ENCODE results near the gene GRID1. TPM values are rescaled to one million over a fixed set of nuclear protein-coding genes. Genes with fewer than 3 reads are reported as not detected.

GRID1 gene
- total RNA-seq, 1 experiment from 2014 or later: 0.37 TPM

DNA sequence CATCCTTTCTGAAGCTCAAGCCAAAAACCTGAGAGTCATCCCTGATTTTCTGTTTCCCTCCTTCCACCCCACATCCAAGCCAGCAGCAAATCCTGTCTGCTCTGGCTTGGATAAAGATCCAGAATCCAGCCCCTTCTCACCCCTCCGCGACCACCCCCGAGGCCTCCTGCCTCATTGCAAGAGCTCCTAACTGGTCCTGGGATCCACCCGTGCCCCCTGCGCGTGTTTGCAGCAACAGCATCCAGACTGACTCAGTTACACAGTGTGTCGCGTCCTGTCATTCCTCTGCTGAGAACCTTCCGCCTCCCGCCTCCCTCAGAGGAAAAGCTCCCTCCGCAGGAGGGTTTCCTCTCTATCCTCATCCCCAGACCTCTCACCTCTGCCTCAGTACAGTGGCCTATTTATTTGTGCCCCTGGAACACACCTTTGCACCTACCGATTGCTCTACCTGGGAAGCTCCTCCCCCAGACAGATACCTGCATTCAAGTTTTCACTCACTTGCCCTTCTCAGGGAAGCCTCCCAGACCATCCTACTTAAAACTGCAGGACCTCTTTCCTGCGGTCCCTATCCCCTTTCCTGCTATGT is 21.6 kb upstream of the GRID1 start (continued):
- TF ChIP-seq, protein P1, sequence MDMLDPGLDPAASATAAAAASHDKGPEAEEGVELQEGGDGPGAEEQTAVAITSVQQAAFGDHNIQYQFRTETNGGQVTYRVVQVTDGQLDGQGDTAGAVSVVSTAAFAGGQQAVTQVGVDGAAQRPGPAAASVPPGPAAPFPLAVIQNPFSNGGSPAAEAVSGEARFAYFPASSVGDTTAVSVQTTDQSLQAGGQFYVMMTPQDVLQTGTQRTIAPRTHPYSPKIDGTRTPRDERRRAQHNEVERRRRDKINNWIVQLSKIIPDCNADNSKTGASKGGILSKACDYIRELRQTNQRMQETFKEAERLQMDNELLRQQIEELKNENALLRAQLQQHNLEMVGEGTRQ (CRISPR knock-in tag; IDR thresholded peaks at IDR 0.05): no peak
- TF ChIP-seq, protein P2, sequence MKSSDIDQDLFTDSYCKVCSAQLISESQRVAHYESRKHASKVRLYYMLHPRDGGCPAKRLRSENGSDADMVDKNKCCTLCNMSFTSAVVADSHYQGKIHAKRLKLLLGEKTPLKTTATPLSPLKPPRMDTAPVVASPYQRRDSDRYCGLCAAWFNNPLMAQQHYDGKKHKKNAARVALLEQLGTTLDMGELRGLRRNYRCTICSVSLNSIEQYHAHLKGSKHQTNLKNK (CRISPR knock-in tag; IDR thresholded peaks at IDR 0.05): no peak
- TF ChIP-seq SP1 (CRISPR knock-in tag; conservative IDR thresholded peaks at IDR 0.05) (no peak), NFYB (CRISPR knock-in tag; conservative IDR thresholded peaks at IDR 0.05; ENCODE audit: low read depth) (no peak)
- TF ChIP-seq, protein P3, sequence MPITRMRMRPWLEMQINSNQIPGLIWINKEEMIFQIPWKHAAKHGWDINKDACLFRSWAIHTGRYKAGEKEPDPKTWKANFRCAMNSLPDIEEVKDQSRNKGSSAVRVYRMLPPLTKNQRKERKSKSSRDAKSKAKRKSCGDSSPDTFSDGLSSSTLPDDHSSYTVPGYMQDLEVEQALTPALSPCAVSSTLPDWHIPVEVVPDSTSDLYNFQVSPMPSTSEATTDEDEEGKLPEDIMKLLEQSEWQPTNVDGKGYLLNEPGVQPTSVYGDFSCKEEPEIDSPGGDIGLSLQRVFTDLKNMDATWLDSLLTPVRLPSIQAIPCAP (CRISPR knock-in tag; IDR thresholded peaks at IDR 0.05): no peak

DNA sequence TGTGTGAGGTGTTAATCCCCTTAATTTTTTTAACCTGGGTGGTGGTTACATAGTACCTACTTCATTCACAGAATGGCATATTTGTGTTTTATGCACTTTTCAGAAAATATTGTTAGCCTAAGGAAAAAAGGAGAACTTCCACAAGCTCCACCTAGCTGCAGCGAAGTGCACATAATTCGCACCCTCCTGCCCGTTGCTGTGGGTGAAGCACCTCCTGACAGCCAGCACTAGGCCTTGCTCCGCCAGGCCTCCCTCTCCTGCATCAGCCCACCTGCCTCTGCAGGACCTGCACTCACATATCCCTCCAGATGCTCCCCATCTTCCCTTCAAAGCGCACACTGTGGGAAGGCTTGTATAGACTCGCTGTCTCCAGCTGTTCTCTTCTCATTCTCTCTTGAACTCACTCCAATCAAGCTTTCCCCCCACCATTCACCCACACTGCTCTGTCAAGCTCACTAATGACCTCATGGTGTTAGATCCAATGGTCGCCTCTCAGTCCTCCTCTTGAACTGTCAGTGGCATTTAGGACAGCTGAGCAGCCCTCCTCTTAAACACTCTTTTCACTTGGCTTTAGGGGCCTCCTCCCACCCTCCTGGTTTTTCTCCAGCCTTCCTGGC is 20.7 kb upstream of the GRID1 start:
- TF ChIP-seq, protein P4, sequence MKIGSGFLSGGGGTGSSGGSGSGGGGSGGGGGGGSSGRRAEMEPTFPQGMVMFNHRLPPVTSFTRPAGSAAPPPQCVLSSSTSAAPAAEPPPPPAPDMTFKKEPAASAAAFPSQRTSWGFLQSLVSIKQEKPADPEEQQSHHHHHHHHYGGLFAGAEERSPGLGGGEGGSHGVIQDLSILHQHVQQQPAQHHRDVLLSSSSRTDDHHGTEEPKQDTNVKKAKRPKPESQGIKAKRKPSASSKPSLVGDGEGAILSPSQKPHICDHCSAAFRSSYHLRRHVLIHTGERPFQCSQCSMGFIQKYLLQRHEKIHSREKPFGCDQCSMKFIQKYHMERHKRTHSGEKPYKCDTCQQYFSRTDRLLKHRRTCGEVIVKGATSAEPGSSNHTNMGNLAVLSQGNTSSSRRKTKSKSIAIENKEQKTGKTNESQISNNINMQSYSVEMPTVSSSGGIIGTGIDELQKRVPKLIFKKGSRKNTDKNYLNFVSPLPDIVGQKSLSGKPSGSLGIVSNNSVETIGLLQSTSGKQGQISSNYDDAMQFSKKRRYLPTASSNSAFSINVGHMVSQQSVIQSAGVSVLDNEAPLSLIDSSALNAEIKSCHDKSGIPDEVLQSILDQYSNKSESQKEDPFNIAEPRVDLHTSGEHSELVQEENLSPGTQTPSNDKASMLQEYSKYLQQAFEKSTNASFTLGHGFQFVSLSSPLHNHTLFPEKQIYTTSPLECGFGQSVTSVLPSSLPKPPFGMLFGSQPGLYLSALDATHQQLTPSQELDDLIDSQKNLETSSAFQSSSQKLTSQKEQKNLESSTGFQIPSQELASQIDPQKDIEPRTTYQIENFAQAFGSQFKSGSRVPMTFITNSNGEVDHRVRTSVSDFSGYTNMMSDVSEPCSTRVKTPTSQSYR (CRISPR knock-in tag; IDR thresholded peaks at IDR 0.05): no peak
- TF ChIP-seq, protein P5, sequence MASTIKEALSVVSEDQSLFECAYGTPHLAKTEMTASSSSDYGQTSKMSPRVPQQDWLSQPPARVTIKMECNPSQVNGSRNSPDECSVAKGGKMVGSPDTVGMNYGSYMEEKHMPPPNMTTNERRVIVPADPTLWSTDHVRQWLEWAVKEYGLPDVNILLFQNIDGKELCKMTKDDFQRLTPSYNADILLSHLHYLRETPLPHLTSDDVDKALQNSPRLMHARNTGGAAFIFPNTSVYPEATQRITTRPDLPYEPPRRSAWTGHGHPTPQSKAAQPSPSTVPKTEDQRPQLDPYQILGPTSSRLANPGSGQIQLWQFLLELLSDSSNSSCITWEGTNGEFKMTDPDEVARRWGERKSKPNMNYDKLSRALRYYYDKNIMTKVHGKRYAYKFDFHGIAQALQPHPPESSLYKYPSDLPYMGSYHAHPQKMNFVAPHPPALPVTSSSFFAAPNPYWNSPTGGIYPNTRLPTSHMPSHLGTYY (CRISPR knock-in tag; IDR thresholded peaks at IDR 0.05): no peak
- TF ChIP-seq ESRRA (CRISPR knock-in tag; IDR thresholded peaks at IDR 0.05; ENCODE audit: borderline replicate concordance) (no peak), ELF4 (CRISPR knock-in tag; IDR thresholded peaks at IDR 0.05; ENCODE audit: low read depth) (no peak), OVOL2 (CRISPR knock-in tag; IDR thresholded peaks at IDR 0.05; ENCODE audit: borderline replicate concordance) (no peak), HMGA2 (CRISPR knock-in tag; IDR thresholded peaks at IDR 0.05) (no peak), ZNF423 (CRISPR knock-in tag; IDR thresholded peaks at IDR 0.05) (no peak), FOXP1 (CRISPR knock-in tag; IDR thresholded peaks at IDR 0.05; ENCODE audit: borderline replicate concordance) (no peak), RORB (CRISPR knock-in tag; IDR thresholded peaks at IDR 0.05) (no peak), CBFB (CRISPR knock-in tag; IDR thresholded peaks at IDR 0.05; ENCODE audit: low read depth) (no peak), SMAD4 (CRISPR knock-in tag; IDR thresholded peaks at IDR 0.05) (no peak), MXD4 (CRISPR knock-in tag; IDR thresholded peaks at IDR 0.05; ENCODE audit: borderline replicate concordance) (no peak)
- TF ChIP-seq, protein P6, sequence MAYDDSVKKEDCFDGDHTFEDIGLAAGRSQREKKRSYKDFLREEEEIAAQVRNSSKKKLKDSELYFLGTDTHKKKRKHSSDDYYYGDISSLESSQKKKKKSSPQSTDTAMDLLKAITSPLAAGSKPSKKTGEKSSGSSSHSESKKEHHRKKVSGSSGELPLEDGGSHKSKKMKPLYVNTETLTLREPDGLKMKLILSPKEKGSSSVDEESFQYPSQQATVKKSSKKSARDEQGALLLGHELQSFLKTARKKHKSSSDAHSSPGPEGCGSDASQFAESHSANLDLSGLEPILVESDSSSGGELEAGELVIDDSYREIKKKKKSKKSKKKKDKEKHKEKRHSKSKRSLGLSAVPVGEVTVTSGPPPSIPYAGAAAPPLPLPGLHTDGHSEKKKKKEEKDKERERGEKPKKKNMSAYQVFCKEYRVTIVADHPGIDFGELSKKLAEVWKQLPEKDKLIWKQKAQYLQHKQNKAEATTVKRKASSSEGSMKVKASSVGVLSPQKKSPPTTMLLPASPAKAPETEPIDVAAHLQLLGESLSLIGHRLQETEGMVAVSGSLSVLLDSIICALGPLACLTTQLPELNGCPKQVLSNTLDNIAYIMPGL (CRISPR knock-in tag; IDR thresholded peaks at IDR 0.05): no peak
- TF ChIP-seq, protein P7, sequence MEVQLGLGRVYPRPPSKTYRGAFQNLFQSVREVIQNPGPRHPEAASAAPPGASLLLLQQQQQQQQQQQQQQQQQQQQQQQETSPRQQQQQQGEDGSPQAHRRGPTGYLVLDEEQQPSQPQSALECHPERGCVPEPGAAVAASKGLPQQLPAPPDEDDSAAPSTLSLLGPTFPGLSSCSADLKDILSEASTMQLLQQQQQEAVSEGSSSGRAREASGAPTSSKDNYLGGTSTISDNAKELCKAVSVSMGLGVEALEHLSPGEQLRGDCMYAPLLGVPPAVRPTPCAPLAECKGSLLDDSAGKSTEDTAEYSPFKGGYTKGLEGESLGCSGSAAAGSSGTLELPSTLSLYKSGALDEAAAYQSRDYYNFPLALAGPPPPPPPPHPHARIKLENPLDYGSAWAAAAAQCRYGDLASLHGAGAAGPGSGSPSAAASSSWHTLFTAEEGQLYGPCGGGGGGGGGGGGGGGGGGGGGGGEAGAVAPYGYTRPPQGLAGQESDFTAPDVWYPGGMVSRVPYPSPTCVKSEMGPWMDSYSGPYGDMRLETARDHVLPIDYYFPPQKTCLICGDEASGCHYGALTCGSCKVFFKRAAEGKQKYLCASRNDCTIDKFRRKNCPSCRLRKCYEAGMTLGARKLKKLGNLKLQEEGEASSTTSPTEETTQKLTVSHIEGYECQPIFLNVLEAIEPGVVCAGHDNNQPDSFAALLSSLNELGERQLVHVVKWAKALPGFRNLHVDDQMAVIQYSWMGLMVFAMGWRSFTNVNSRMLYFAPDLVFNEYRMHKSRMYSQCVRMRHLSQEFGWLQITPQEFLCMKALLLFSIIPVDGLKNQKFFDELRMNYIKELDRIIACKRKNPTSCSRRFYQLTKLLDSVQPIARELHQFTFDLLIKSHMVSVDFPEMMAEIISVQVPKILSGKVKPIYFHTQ (CRISPR knock-in tag; IDR thresholded peaks at IDR 0.05): no peak
- POLR2A ChIA-PET: interaction anchor here (1.2 kb wide), 1 partner anchor 19 kb away, joined by 3 read pairs; no protein-coding TSS in a partner anchor
- H3K4me1 Mint-ChIP-seq: peaks cover 21% of the 10 kb centered on the region
- ATAC-seq (peak; percentile 4; the same call in 1 of the 2 replicates), DNase-seq (ENCODE audit: low spot score) (no peak)
- H3K36me3 Mint-ChIP-seq: no peaks in the 10 kb centered on the region
- CTCF ChIA-PET: interaction anchor here (0.6 to 5.5 kb wide), 8 partner anchors 11 to 248 kb away, joined by 3 to 48 read pairs (median 4); no protein-coding TSS in a partner anchor
- no peaks in the 10 kb centered on the region for H3K9me3 Mint-ChIP-seq
- H3K4me3 Mint-ChIP-seq: no peak overlapping the region
- H3K27me3 Mint-ChIP-seq (ENCODE audit: low read depth): peaks cover 41% of the 10 kb centered on the region
- H3K27ac Mint-ChIP-seq: no peak overlapping the region

Data from WTC11 (cell line).